Measurements from ENCODE around the gene DHODH.

Gene DHODH

GRCh38 chr16:72023962-72024361 is 15.4 kb downstream of the DHODH start (continued):
- no peak for TF ChIP-seq HIC1 (tag by site-specific recombination; IDR thresholded peaks at IDR 0.05)
- no peak for TF ChIP-seq ZNF621 (tag by site-specific recombination; IDR thresholded peaks at IDR 0.05)
- no peak for TF ChIP-seq ZNF518A (tag by site-specific recombination; conservative IDR thresholded peaks at IDR 0.05; ENCODE audit: low read depth)
- no peak for TF ChIP-seq ZNF341 (tag by site-specific recombination; IDR thresholded peaks at IDR 0.05; ENCODE audit: low read depth)
- TF ChIP-seq ZNF354C (tag by site-specific recombination; IDR thresholded peaks at IDR 0.05; ENCODE audit: borderline replicate concordance, low read depth): no peak
- no peak for TF ChIP-seq ZNF548 (tag by site-specific recombination; IDR thresholded peaks at IDR 0.05)

GRCh38 chr16:72024862-72025382 is 16.4 kb downstream of the DHODH start:
- H3K4me3 ChIP-seq (ENCODE audit: low read depth, low read length): no peak overlapping the region
- TF ChIP-seq ELK4 (IDR thresholded peaks at IDR 0.05; ENCODE audit: borderline replicate concordance, low read depth, low read length) (no peak), ZSCAN18 (tag by site-specific recombination; IDR thresholded peaks at IDR 0.05) (no peak), ZNF140 (tag by site-specific recombination; IDR thresholded peaks at IDR 0.05) (no peak), ZNF426 (tag by site-specific recombination; IDR thresholded peaks at IDR 0.05) (no peak), ZNF785 (tag by site-specific recombination; IDR thresholded peaks at IDR 0.05) (no peak)
- no peaks in the 10 kb centered on the region for H3K9me3 ChIP-seq (ENCODE audit: control insufficient read depth, insufficient read depth, low read depth, low read length)
- H3K4me1 ChIP-seq (ENCODE audit: control insufficient read depth, insufficient read depth, low read length): no peaks in the 10 kb centered on the region
- peaks cover 5 to 46% of the 10 kb centered on the region in 2 experiments; a peak in 2 of 3 replicates for H3K36me3 ChIP-seq (ENCODE audit: control insufficient read depth in 2 of 2, insufficient read depth in 1 of 2, low read length in 2 of 2)
- CTCF ChIA-PET: no interaction called here
- POLR2A ChIA-PET: no interaction called here
- H3K27ac ChIP-seq (ENCODE audit: extremely low read depth, low read depth, low read length): no peak overlapping the region

GRCh38 chr16:72025404-72026114 is 17.0 kb downstream of the DHODH start:
- H3K4me3 ChIP-seq (ENCODE audit: low read depth, low read length): no peak overlapping the region
- no peaks in the 10 kb centered on the region for H3K9me3 ChIP-seq (ENCODE audit: control insufficient read depth, insufficient read depth, low read depth, low read length)
- no peak overlapping the region for H3K27ac ChIP-seq (ENCODE audit: extremely low read depth, low read depth, low read length)
- ChIA-PET POLR2A (no interaction called here), CTCF (no interaction called here)
- no peaks in the 10 kb centered on the region for H3K4me1 ChIP-seq (ENCODE audit: control insufficient read depth, insufficient read depth, low read length)
- H3K36me3 ChIP-seq (ENCODE audit: control insufficient read depth in 2 of 2, insufficient read depth in 1 of 2, low read length in 2 of 2): peaks cover 5 to 46% of the 10 kb centered on the region in 2 experiments; a peak in 2 of 3 replicates
- TF ChIP-seq OVOL3 (tag by site-specific recombination; IDR thresholded peaks at IDR 0.05) (no peak), PRDM4 (tag by site-specific recombination; IDR thresholded peaks at IDR 0.05) (no peak), ZNF623 (tag by site-specific recombination; IDR thresholded peaks at IDR 0.05) (no peak), ZNF248 (tag by site-specific recombination; IDR thresholded peaks at IDR 0.05) (no peak), ZBTB20 (tag by site-specific recombination; IDR thresholded peaks at IDR 0.05) (no peak), PRDM1 (tag by site-specific recombination; IDR thresholded peaks at IDR 0.05) (no peak), ZNF664 (tag by site-specific recombination; IDR thresholded peaks at IDR 0.05) (no peak)
